GM23338 (cell line): ENCODE data around the gene NPTXR. TPM values are rescaled to one million over a fixed set of nuclear protein-coding genes. Genes with fewer than 3 reads are reported as not detected.

Experiments
- ATAC-seq: fragments of 200-7000 bp; cut with Tn5 transposase; 3 replicates; pipeline ENCODE4 v1.9.1; 2020
- DNase-seq: peaks from one replicate; pipeline ENCODE4 v3.0.0-alpha.2; 2015; ENCODE audit warnings: low spot score
- H2AFZ ChIP-seq: fragments of 200-600 bp; sonication (generic); 2 replicates; pipeline ENCODE4 v1.8.0; 2016; ENCODE audit warnings: antibody characterized with exemption, mild to moderate bottlenecking, moderate library complexity
- H3F3A ChIP-seq: fragments of 200-600 bp; sonication (generic); replicated peaks from 2 replicates; pipeline ENCODE4 v1.8.0; 2017; ENCODE audit warnings: antibody characterized with exemption, mixed run types, low read depth
- H3K27ac ChIP-seq: fragments of 200-600 bp; sonication (generic); 2 replicates; pipeline ENCODE4 v1.6.1; 2016; ENCODE audit warnings: low read depth
- H3K27me3 ChIP-seq: fragments of 200-600 bp; sonication (generic); 2 replicates; pipeline ENCODE4 v1.8.0; 2016; ENCODE audit warnings: mild to moderate bottlenecking, mixed run types, moderate library complexity; ENCODE audit not compliant: insufficient read depth
- H3K36me3 ChIP-seq: fragments of 200-600 bp; sonication (generic); 2 replicates; pipeline ENCODE4 v1.8.0; 2016; ENCODE audit warnings: mild to moderate bottlenecking; ENCODE audit not compliant: insufficient read depth
- H3K4me1 ChIP-seq: fragments of 200-600 bp; sonication (generic); 2 replicates; pipeline ENCODE4 v1.8.0; 2016; ENCODE audit warnings: mild to moderate bottlenecking, moderate library complexity; ENCODE audit not compliant: insufficient read depth
- H3K4me2 ChIP-seq: fragments of 200-600 bp; sonication (generic); 2 replicates; pipeline ENCODE4 v1.7.1; 2017; ENCODE audit warnings: mixed run types
- H3K4me3 ChIP-seq: fragments of 200-600 bp; sonication (generic); 2 replicates; pipeline ENCODE4 v1.6.1; 2016; ENCODE audit warnings: mixed run types
- H3K79me2 ChIP-seq: fragments of 200-600 bp; sonication (generic); replicated peaks from 2 replicates; pipeline ENCODE4 v1.8.0; 2017; ENCODE audit warnings: mild to moderate bottlenecking; ENCODE audit not compliant: insufficient read depth
- H3K9me2 ChIP-seq: fragments of 200-600 bp; sonication (generic); 2 replicates; pipeline ENCODE4 v1.8.0; 2017; ENCODE audit not compliant: insufficient read depth
- H4K20me1 ChIP-seq: fragments of 200-600 bp; sonication (generic); replicated peaks from 2 replicates; pipeline ENCODE4 v1.8.0; 2017; ENCODE audit warnings: mild to moderate bottlenecking; ENCODE audit not compliant: insufficient read depth
- H3K27ac Mint-ChIP-seq: 2 replicates; pipeline ENCODE4 v1.8.0; 2020; ENCODE audit warnings: inconsistent platforms, mild to moderate bottlenecking, moderate library complexity, mixed read lengths
- H3K27me3 Mint-ChIP-seq: 3 replicates; pipeline ENCODE4 v1.8.0; 2022; ENCODE audit warnings: low read depth, mild to moderate bottlenecking, moderate library complexity, mixed read lengths, inconsistent platforms; ENCODE audit not compliant: insufficient read depth, poor library complexity
- H3K36me3 Mint-ChIP-seq: 3 replicates; pipeline ENCODE4 v1.8.0; 2021; ENCODE audit warnings: low read depth, mild to moderate bottlenecking, inconsistent platforms, moderate library complexity, mixed read lengths
- H3K4me1 Mint-ChIP-seq: 3 replicates; pipeline ENCODE4 v1.8.0; 2020; ENCODE audit warnings: mild to moderate bottlenecking, inconsistent platforms, mixed read lengths
- H3K4me3 Mint-ChIP-seq: 3 replicates; pipeline ENCODE4 v1.8.0; 2021; ENCODE audit warnings: moderate library complexity, mild to moderate bottlenecking, inconsistent platforms, mixed read lengths
- H3K9me3 Mint-ChIP-seq: 3 replicates; pipeline ENCODE4 v1.8.0; 2020; ENCODE audit warnings: moderate library complexity, mild to moderate bottlenecking, inconsistent platforms, mixed read lengths
- CREB1 ChIP-seq: fragments of 250-450 bp; sonication (Bioruptor Pico); IDR thresholded peaks from 2 replicates; pipeline ENCODE4 v1.5.0; 2020; ENCODE audit warnings: low read depth, mild to moderate bottlenecking, moderate library complexity
- EZH2 ChIP-seq: fragments of 200-600 bp; sonication (generic); IDR thresholded peaks from one replicate; pipeline ENCODE4 v1.8.0; 2017; ENCODE audit warnings: antibody characterized with exemption, mild to moderate bottlenecking, low read depth; ENCODE audit not compliant: unreplicated experiment
- EZH2phosphoT487 ChIP-seq: fragments of 200-600 bp; sonication (generic); IDR thresholded peaks from one replicate; pipeline ENCODE4 v1.8.1; 2018; ENCODE audit warnings: antibody characterized with exemption; ENCODE audit not compliant: unreplicated experiment
- POLR2AphosphoS5 ChIP-seq: IDR thresholded peaks from 2 replicates; pipeline ENCODE4 v1.6.1; 2016; ENCODE audit warnings: antibody characterized with exemption, low read depth
- STAT1 ChIP-seq: IDR thresholded peaks from one replicate; pipeline ENCODE4 v1.6.1; 2016; ENCODE audit warnings: antibody characterized with exemption; ENCODE audit not compliant: unreplicated experiment
- ZNF114 ChIP-seq: fragments of 250-450 bp; sonication (Bioruptor Pico); IDR thresholded peaks from 2 replicates; pipeline ENCODE4 v1.5.0; 2020; ENCODE audit warnings: mild to moderate bottlenecking, moderate library complexity
- ZNF331 ChIP-seq: fragments of 250-450 bp; sonication (Bioruptor Pico); IDR thresholded peaks from 2 replicates; pipeline ENCODE4 v1.5.0; 2020; ENCODE audit warnings: low read depth, mild to moderate bottlenecking, moderate library complexity
- ZNF462 ChIP-seq: fragments of 250-450 bp; sonication (Bioruptor Pico); IDR thresholded peaks from 2 replicates; pipeline ENCODE4 v1.5.0; 2020; ENCODE audit warnings: mild to moderate bottlenecking, moderate library complexity
- polyA plus RNA-seq: library from polyadenylated mRNA; unstranded; fragments of >200 nt; fragmentation: Nextera tagmentation; extraction: Ambion mirVana; gene quantifications from 2 replicates; pipeline ENCODE4 v1.2.1, GENCODE V29; 2016
- total RNA-seq: library from RNA; depleted of rRNA; stranded (reverse); fragments of >200 nt; shearing (Covaris generic); gene quantifications from 2 replicates; pipeline ENCODE4 v1.2.3, GENCODE V29; 2014

Gene NPTXR
- total and polyA plus RNA-seq, 2 experiments from 2014 or later, result 0.89 to 13.4 TPM

DNA sequence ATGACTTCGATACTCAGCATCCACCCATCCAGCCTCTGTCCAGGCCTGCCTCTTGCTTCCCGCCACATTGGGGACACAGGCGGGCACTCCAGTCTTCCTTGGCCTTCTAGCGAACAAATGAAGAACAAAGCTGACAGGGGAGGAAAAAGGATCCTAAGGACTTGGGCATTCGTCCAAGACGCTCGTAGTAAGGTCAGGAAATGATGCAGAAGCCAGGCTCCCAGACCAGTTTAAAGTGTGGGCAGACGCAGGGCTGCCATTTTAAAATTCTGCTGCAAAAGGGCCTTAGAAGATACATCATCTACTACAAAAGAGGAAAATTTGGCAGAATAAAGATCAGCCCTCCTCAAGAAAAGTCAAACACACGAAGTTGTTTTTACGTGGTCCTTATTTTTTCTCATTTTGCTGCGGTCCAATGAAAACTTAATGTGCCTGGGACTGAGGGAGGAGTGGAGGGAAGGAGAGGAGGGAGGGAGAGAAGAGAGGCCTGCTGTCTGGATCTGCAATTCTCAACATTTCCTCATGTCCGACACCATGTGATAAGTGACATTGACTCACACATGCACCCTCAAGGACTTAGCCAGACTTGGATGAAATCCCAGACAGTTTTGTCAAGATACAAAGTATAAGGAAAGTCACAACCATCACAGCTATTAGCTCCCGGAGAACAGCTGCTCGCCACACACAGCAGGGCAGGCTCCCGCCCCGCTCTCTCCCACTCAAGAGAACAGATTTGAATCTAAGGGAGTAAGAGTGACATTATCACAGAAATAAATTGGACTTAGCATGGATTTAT is 55.6 kb downstream of the NPTXR start:
- ATAC-seq (no peak), DNase-seq (no peak)
- Histone ChIP-seq H4K20me1 (no peaks in the 10 kb centered on the region; the same call in 1 of the 2 replicates), H3K4me1 (peaks cover 5% of the 10 kb centered on the region; the same call in 1 of the 2 replicates), H3K4me3 (no peak overlapping the region), H3F3A (no peaks in the 10 kb centered on the region; the same call in 1 of the 2 replicates), H3K36me3 (no peaks in the 10 kb centered on the region), H3K27me3 (no peaks in the 10 kb centered on the region), H3K79me2 (no peaks in the 10 kb centered on the region), H3K4me2 (no peak overlapping the region), H3K27ac (no peak overlapping the region), H3K9me2 (no peaks in the 10 kb centered on the region), H2AFZ (no peak overlapping the region)
- Mint-ChIP-seq H3K27me3 (peaks cover 1% of the 10 kb centered on the region), H3K9me3 (no peaks in the 10 kb centered on the region), H3K4me1 (peaks cover 4% of the 10 kb centered on the region), H3K36me3 (no peaks in the 10 kb centered on the region; the same call in 2 of the 3 replicates), H3K4me3 (no peak overlapping the region), H3K27ac (no peak overlapping the region)
- no peak for TF ChIP-seq ZNF462
- no peak for TF ChIP-seq STAT1
- TF ChIP-seq CREB1 (CRISPR knock-in tag), result no peak
- TF ChIP-seq EZH2, result no peak
- TF ChIP-seq POLR2AphosphoS5, result no peak

DNA sequence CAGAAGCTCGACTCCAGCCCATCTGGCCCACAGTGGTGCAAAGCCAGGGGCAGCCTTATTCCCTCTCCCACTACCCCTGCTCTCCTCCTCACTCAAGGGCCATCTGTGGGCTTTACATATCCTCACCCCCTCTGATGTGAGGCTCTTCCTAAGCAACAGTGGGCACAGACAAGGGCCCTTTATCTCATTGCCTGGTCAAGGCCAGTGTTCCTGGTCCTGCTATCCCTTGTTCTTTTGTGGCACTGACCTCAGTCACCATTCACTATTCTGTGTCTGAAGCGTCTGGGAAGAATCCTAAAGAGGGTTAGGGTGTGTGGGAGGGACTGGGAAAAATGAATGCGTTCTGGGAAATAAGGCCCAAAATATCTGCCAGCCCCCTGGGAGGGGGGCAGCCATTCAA is 57.2 kb downstream of the NPTXR start:
- no peaks in the 10 kb centered on the region; the same call in 2 of the 3 replicates for H3K36me3 Mint-ChIP-seq
- no peaks in the 10 kb centered on the region for H3K9me2 ChIP-seq
- H3K27me3 ChIP-seq, result no peaks in the 10 kb centered on the region
- H4K20me1 ChIP-seq, result no peaks in the 10 kb centered on the region; the same call in 1 of the 2 replicates
- ATAC-seq, result no peak
- H3F3A ChIP-seq, result no peaks in the 10 kb centered on the region; the same call in 1 of the 2 replicates
- no peak overlapping the region for H2AFZ ChIP-seq
- no peak overlapping the region for H3K4me3 Mint-ChIP-seq
- no peaks in the 10 kb centered on the region for H3K79me2 ChIP-seq
- no peaks in the 10 kb centered on the region for H3K36me3 ChIP-seq
- no peak overlapping the region for H3K27ac Mint-ChIP-seq
- H3K4me2 ChIP-seq, result no peak overlapping the region
- peaks cover 8% of the 10 kb centered on the region for H3K4me1 Mint-ChIP-seq
- peaks cover 3% of the 10 kb centered on the region for H3K27me3 Mint-ChIP-seq
- H3K4me3 ChIP-seq, result no peak overlapping the region
- H3K9me3 Mint-ChIP-seq, result no peaks in the 10 kb centered on the region
- no peak overlapping the region for H3K27ac ChIP-seq
- no peaks in the 10 kb centered on the region for H3K4me1 ChIP-seq
- TF ChIP-seq ZNF331 (CRISPR knock-in tag) (no peak), CREB1 (CRISPR knock-in tag) (no peak), EZH2phosphoT487 (no peak), ZNF114 (CRISPR knock-in tag) (no peak), EZH2 (no peak)
- no peak for DNase-seq
